ENCODE results near the gene B4GALT2. TPM values are rescaled to one million over a fixed set of nuclear protein-coding genes. Genes with fewer than 3 reads are reported as not detected.

Gene B4GALT2
- total and polyA plus RNA-seq, 2 donors (not counting 1 experiment from before 2014, with no cell fraction given): 4.6 to 6.5 TPM

GRCh38 chr1:43995984-43996732 lies 17.1 kb downstream of the B4GALT2 start:
- 96% methylated on average over 20 of the region's 21 CpGs for WGBS (ENCODE audit: insufficient coverage)
- intact Hi-C loops (cut with micrococcal nuclease): no loop called here
- Histone ChIP-seq H3K4me1 (ENCODE audit: control insufficient read depth in 2 of 2, insufficient read depth in 2 of 2, low read length in 2 of 2) (peaks cover 22 to 38% of the 10 kb centered on the region in 2 donors), H2AFZ (ENCODE audit: insufficient read depth, low read depth, low read length, poor library complexity, severe bottlenecking) (no peak overlapping the region), H3K27ac (ENCODE audit: low read length in 2 of 2) (no peak overlapping the region), H4K20me1 (ENCODE audit: control insufficient read depth, insufficient read depth, low read length, poor library complexity, severe bottlenecking) (no peaks in the 10 kb centered on the region), H3K9ac (ENCODE audit: low read length) (no peak overlapping the region), H3K27me3 (replicated peaks in 1 of 4; ENCODE audit: control extremely low read depth in 1 of 4, control insufficient read depth in 3 of 4, insufficient read depth in 4 of 4, low read length in 3 of 4) (no peaks in the 10 kb centered on the region), H3K4me2 (replicated peaks; ENCODE audit: low read depth, low read length, poor library complexity, severe bottlenecking) (no peak overlapping the region), H3K79me2 (ENCODE audit: control insufficient read depth, insufficient read depth, low read length) (no peaks in the 10 kb centered on the region), H3K9me3 (ENCODE audit: control extremely low read depth in 1 of 3, control insufficient read depth in 2 of 3, insufficient read depth in 1 of 3, low read length in 2 of 3) (no peaks in the 10 kb centered on the region), H3K4me3 (ENCODE audit: control extremely low read depth in 1 of 5, extremely low read depth in 1 of 5, insufficient read depth in 1 of 5, low read depth in 2 of 5, low read length in 4 of 5) (no peak overlapping the region), H3K36me3 (replicated peaks in 1 of 2; ENCODE audit: control extremely low read depth in 1 of 2, control insufficient read depth in 1 of 2, extremely low read depth in 1 of 2, insufficient read depth in 2 of 2, low read length in 1 of 2) (no peaks in the 10 kb centered on the region)
- TF ChIP-seq EZH2 (IDR thresholded peaks at IDR 0.05; ENCODE audit: borderline replicate concordance, insufficient read depth, low read depth, low read length, poor library complexity, severe bottlenecking) (no peak), CTCF (IDR thresholded peaks at IDR 0.05) (no peak)
- Mint-ChIP-seq H3K9me3 (ENCODE audit: insufficient read depth) (no peaks in the 10 kb centered on the region), H3K4me3 (no peak overlapping the region), H3K4me1 (peaks cover 35% of the 10 kb centered on the region), H3K27me3 (no peaks in the 10 kb centered on the region), H3K27ac (no peak overlapping the region)
- ChIA-PET POLR2A (no interaction called here), CTCF (interaction anchor here (5.1 kb wide), 1 partner anchor 9 kb away, joined by 32 read pairs; no protein-coding TSS in a partner anchor)
- no peak for DNase-seq
- ATAC-seq (ENCODE audit: low read depth): no peak

- intact Hi-C loops (cut with micrococcal nuclease): no loop called here
- no peak overlapping the region for H3K4me3 Mint-ChIP-seq
- DNase-seq: no peak
- Histone ChIP-seq H3K4me2 (replicated peaks; ENCODE audit: low read depth, low read length, poor library complexity, severe bottlenecking) (no peak overlapping the region), H3K4me3 (ENCODE audit: control extremely low read depth in 1 of 5, extremely low read depth in 1 of 5, insufficient read depth in 1 of 5, low read depth in 2 of 5, low read length in 4 of 5) (no peak overlapping the region), H3K27me3 (replicated peaks in 1 of 4; ENCODE audit: control extremely low read depth in 1 of 4, control insufficient read depth in 3 of 4, insufficient read depth in 4 of 4, low read length in 3 of 4) (no peaks in the 10 kb centered on the region), H4K20me1 (ENCODE audit: control insufficient read depth, insufficient read depth, low read length, poor library complexity, severe bottlenecking) (no peaks in the 10 kb centered on the region), H3K79me2 (ENCODE audit: control insufficient read depth, insufficient read depth, low read length) (no peaks in the 10 kb centered on the region), H3K9me3 (ENCODE audit: control extremely low read depth in 1 of 3, control insufficient read depth in 2 of 3, insufficient read depth in 1 of 3, low read length in 2 of 3) (no peaks in the 10 kb centered on the region), H3K4me1 (ENCODE audit: control insufficient read depth in 2 of 2, insufficient read depth in 2 of 2, low read length in 2 of 2) (peaks cover 22 to 36% of the 10 kb centered on the region in 2 donors), H3K36me3 (replicated peaks in 1 of 2; ENCODE audit: control extremely low read depth in 1 of 2, control insufficient read depth in 1 of 2, extremely low read depth in 1 of 2, insufficient read depth in 2 of 2, low read length in 1 of 2) (no peaks in the 10 kb centered on the region), H2AFZ (ENCODE audit: insufficient read depth, low read depth, low read length, poor library complexity, severe bottlenecking) (no peak overlapping the region), H3K9ac (ENCODE audit: low read length) (no peak overlapping the region), H3K27ac (ENCODE audit: low read length in 2 of 2) (no peak overlapping the region)
- no peaks in the 10 kb centered on the region for H3K9me3 Mint-ChIP-seq (ENCODE audit: insufficient read depth)
- POLR2A ChIA-PET: no interaction called here
- no peak for ATAC-seq (ENCODE audit: low read depth)
- peaks cover 31% of the 10 kb centered on the region for H3K4me1 Mint-ChIP-seq
- TF ChIP-seq CTCF (IDR thresholded peaks at IDR 0.05): no peak
- TF ChIP-seq EZH2 (IDR thresholded peaks at IDR 0.05; ENCODE audit: borderline replicate concordance, insufficient read depth, low read depth, low read length, poor library complexity, severe bottlenecking): no peak
- 100% methylated on average over 3 of the region's 6 CpGs for WGBS (ENCODE audit: insufficient coverage)
- CTCF ChIA-PET: no interaction called here
- H3K27ac Mint-ChIP-seq: no peak overlapping the region
- H3K27me3 Mint-ChIP-seq: no peaks in the 10 kb centered on the region
These were observed 17.7 kb downstream of the B4GALT2 start for GRCh38 chr1:43996733-43997115.
